ENCODE measurements around the gene AIP. TPM values are rescaled to one million over a fixed set of nuclear protein-coding genes. Genes with fewer than 3 reads are reported as not detected.

Gene AIP
- total and polyA plus RNA-seq, 2 of the 8 experiments (the other 6 are each of a cell fraction or from before 2014, with no cell fraction given), result 29.8 to 54.4 TPM

DNA sequence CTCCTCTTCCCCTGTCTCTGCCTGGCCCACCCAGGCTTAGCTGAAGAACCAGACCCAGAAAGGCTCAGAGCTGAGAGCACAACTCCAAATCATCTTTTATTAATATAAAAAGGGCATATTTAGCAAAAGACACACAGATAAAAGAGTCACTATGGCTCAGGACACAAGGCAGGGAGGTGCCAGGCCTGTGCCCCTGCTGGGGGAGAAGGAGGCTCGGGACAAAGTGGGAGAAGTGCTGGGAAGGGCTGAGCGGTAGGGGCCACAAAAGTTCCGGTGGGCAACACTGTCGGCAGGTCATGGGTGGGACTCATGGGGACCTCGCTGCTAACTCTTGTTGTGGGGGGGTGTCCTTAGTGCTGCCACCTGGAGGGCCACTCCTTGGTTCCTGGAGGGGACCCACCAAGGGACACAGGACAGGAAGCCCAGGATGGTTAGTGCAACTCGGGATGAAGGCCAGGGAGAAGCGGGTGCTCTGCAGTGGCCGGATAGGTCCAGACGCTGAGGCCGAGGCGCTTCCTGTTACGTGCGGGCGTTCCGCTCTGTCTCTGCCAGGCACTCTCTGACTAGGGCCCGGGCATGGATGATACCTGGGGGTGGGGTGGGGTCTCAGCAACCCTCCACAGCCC, 23.7 kb downstream of the AIP start:
- TF ChIP-seq SIRT6 (IDR thresholded peaks at IDR 0.05; ENCODE audit: low read length) (no peak), CTBP2 (IDR thresholded peaks at IDR 0.05; ENCODE audit: borderline replicate concordance, insufficient read depth, insufficient read length, low read length) (no peak), HDAC6 (IDR thresholded peaks at IDR 0.05; ENCODE audit: low read depth, low read length) (no peak), CHD2 (IDR thresholded peaks at IDR 0.05; ENCODE audit: low read length) (no peak), KDM5A (IDR thresholded peaks at IDR 0.05; ENCODE audit: low read length) (no peak), SP4 (IDR thresholded peaks at IDR 0.05; ENCODE audit: low read length) (no peak), GABPA (IDR thresholded peaks at IDR 0.05; ENCODE audit: borderline replicate concordance, insufficient read depth, low read length) (no peak), TEAD4 (IDR thresholded peaks at IDR 0.05; ENCODE audit: low read depth, low read length) (no peak), ATF3 (IDR thresholded peaks at IDR 0.05; ENCODE audit: insufficient read depth, low read depth, low read length) (no peak), RFX5 (IDR thresholded peaks at IDR 0.05; ENCODE audit: borderline replicate concordance, low read depth, low read length) (no peak), CEBPB (IDR thresholded peaks at IDR 0.05; ENCODE audit: low read depth, low read length) (no peak), SP1 (IDR thresholded peaks at IDR 0.05; ENCODE audit: low read depth, low read length) (no peak), SP2 (IDR thresholded peaks at IDR 0.05; ENCODE audit: low read length) (no peak)
- H4K91ac ChIP-seq (replicated peaks; ENCODE audit: insufficient read length, low read length), result no peak overlapping the region
- peaks cover 4 to 16% of the 10 kb centered on the region in 2 experiments for H4K20me1 ChIP-seq (replicated peaks in 1 of 2; ENCODE audit: control insufficient read depth in 1 of 2, insufficient read depth in 2 of 2, low read length in 2 of 2)
- no peak overlapping the region for H2BK120ac ChIP-seq (replicated peaks; ENCODE audit: low read depth, low read length)
- H3K4me1 ChIP-seq (replicated peaks in 1 of 4; ENCODE audit: control insufficient read depth in 3 of 4, insufficient read depth in 4 of 4, low read length in 3 of 4), result peaks cover 0 to 30% (median 10%) of the 10 kb centered on the region in 4 experiments; a peak in 6 of 7 replicates
- no peak overlapping the region for H2BK15ac ChIP-seq (ENCODE audit: low read length)
- H4K8ac ChIP-seq (ENCODE audit: extremely low read depth, insufficient read depth, low read length), result no peak overlapping the region
- no peak overlapping the region for H3K23ac ChIP-seq (ENCODE audit: insufficient read length)
- DNase-seq (ENCODE audit: low read depth in 1 of 2, low spot score in 2 of 2) (no peak), FAIRE-seq (no peak)
- POLR2A ChIA-PET (ENCODE audit: partially characterized antibody), result interaction anchor here (1.5 kb wide), 1 partner anchor 16 kb away, joined by 3 read pairs; no protein-coding TSS in a partner anchor
- no peak overlapping the region for H3K18ac ChIP-seq (ENCODE audit: extremely low read depth, low read length)
- peaks cover 0 to 8% (median 4%) of the 10 kb centered on the region in 4 experiments; a peak in 3 of 7 replicates for H3K27me3 ChIP-seq (replicated peaks in 1 of 4; ENCODE audit: control insufficient read depth in 3 of 4, extremely low read depth in 1 of 4, insufficient read depth in 3 of 4, low read length in 3 of 4)
- 0 out of 4 replicates have a peak, but pooled peaks cover 0 to 8% of the 10 kb centered on the region in 2 experiments for H3K79me2 ChIP-seq (ENCODE audit: control insufficient read depth in 1 of 2, insufficient read depth in 2 of 2, low read length in 2 of 2)
- H3K23me2 ChIP-seq (ENCODE audit: low read depth, low read length), result peaks cover 23% of the 10 kb centered on the region
- no peak overlapping the region for H4K5ac ChIP-seq (ENCODE audit: insufficient read length, low read depth, low read length)
- no peak overlapping the region for H2BK20ac ChIP-seq (ENCODE audit: low read length)
- no peak overlapping the region for H2BK5ac ChIP-seq (ENCODE audit: low read depth, low read length)
- no peaks in the 10 kb centered on the region for H3K79me1 ChIP-seq (ENCODE audit: low read depth, low read length)
- no peak overlapping the region for H3K4ac ChIP-seq (replicated peaks; ENCODE audit: insufficient read length, low read depth, low read length)
- no peak overlapping the region for H2AK5ac ChIP-seq (ENCODE audit: low read depth, low read length)
- no peak overlapping the region for H2BK12ac ChIP-seq (ENCODE audit: low read depth, low read length)
- peak overlapping the region; percentile 66 to 84; a peak in 2 of 4 replicates for H3K4me2 ChIP-seq (ENCODE audit: insufficient read depth in 1 of 2, low read depth in 2 of 2, low read length in 2 of 2)
- no peak overlapping the region for H3K56ac ChIP-seq (replicated peaks; ENCODE audit: insufficient read length, low read depth, low read length)
- no peak overlapping the region for H3K14ac ChIP-seq (ENCODE audit: insufficient read length)
- CTCF ChIA-PET (ENCODE audit: partially characterized antibody), result interaction anchor here (1.0 to 2.0 kb wide), 5 partner anchors 17 to 149 kb away, joined by 3 to 8 read pairs (median 3); partner anchors contain the start of gene CABP4
- H3K27ac ChIP-seq (ENCODE audit: low read depth, low read length), result no peak overlapping the region
- no peaks in the 10 kb centered on the region for H3K9me3 ChIP-seq (ENCODE audit: insufficient read depth in 2 of 2, low read depth in 1 of 2, low read length in 1 of 2)
- H3K4me3 ChIP-seq (ENCODE audit: extremely low read depth in 1 of 4, insufficient read depth in 2 of 4, low read depth in 3 of 4, low read length in 4 of 4), result no peak overlapping the region; a peak in 1 of 8 replicates
- 88% methylated on average over 16 of the region's 16 CpGs; no CpG with 5 or more reads in 1 of the 2 experiments for WGBS, 2 experiments (ENCODE audit: extremely low coverage in 1 of 2, insufficient coverage in 1 of 2, insufficient read length in 1 of 2, insufficient replicate concordance in 2 of 2, low coverage in 1 of 2, low lambda C conversion rate in 2 of 2, missing lambda C conversion rate in 1 of 2)
- H2AFZ ChIP-seq (ENCODE audit: low read length), result no peak overlapping the region
- H3K36me3 ChIP-seq (ENCODE audit: control insufficient read depth in 2 of 4, insufficient read depth in 4 of 4, low read length in 3 of 4), result peaks cover 0 to 3% (median 0%) of the 10 kb centered on the region in 4 experiments; a peak in 4 of 8 replicates
- H3K9ac ChIP-seq (replicated peaks in 1 of 4; ENCODE audit: extremely low read depth in 1 of 4, low read depth in 3 of 4, low read length in 3 of 4), result no peak overlapping the region

All from H1 (cell line).